Sigmoid colon (tissue), 4 donors: ENCODE results near the gene MEGF6.

ENCODE experiments used
- EP300 ChIP-seq, 4 donors: sonication (generic); formaldehyde crosslinking; IDR thresholded peaks; one replicate each; pipeline ENCODE4 v1.6.1; 2017; ENCODE audit warnings: antibody characterized with exemption in 4 of 4
- POLR2AphosphoS5 ChIP-seq, 4 donors: sonication (generic); formaldehyde crosslinking; IDR thresholded peaks; one replicate each; pipeline ENCODE4 v1.6.1; 2017; ENCODE audit warnings: antibody characterized with exemption in 4 of 4
- TF ChIP-seq, protein P1 (sequence below), 4 experiments: fragments of 450-650 bp in 3 of 4; fragments of 200-600 bp in 1 of 4; IDR thresholded peaks; one replicate each; pipeline ENCODE4 v1.5.1; 2016 to 2019; ENCODE audit warnings: antibody characterized with exemption in 4 of 4, mild to moderate bottlenecking in 3 of 4, moderate library complexity in 2 of 4

DNA sequence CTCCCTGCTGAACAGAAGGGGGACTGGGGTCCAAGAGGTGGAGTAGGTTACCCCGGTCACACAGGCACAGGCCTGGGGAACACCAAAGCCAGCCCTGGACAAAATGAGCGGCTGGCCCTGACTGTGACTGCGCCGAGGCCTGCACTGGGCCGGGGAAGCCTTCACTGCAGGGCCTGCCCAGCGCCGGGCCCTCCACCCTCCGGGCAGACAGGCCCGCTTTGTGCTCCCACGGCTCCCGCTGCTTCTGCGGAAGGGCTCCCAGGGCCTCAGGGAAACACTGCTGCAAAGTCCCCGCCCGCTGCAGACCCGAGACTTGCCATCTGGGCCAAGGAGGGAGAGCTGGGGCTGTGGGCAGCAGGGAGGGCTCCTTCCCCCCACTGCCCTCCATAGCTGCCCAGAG is 35.3 kb downstream of the MEGF6 start:
- TF ChIP-seq POLR2AphosphoS5 (IDR thresholded peaks at IDR 0.05) (no peak), EP300 (IDR thresholded peaks at IDR 0.05) (no peak)
- TF ChIP-seq, protein P1, sequence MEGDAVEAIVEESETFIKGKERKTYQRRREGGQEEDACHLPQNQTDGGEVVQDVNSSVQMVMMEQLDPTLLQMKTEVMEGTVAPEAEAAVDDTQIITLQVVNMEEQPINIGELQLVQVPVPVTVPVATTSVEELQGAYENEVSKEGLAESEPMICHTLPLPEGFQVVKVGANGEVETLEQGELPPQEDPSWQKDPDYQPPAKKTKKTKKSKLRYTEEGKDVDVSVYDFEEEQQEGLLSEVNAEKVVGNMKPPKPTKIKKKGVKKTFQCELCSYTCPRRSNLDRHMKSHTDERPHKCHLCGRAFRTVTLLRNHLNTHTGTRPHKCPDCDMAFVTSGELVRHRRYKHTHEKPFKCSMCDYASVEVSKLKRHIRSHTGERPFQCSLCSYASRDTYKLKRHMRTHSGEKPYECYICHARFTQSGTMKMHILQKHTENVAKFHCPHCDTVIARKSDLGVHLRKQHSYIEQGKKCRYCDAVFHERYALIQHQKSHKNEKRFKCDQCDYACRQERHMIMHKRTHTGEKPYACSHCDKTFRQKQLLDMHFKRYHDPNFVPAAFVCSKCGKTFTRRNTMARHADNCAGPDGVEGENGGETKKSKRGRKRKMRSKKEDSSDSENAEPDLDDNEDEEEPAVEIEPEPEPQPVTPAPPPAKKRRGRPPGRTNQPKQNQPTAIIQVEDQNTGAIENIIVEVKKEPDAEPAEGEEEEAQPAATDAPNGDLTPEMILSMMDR (IDR thresholded peaks at IDR 0.05), result no peak
